RPMI7951 (cell line): ENCODE results near the gene DOCK9. TPM values are rescaled to one million over a fixed set of nuclear protein-coding genes. Genes with fewer than 3 reads are reported as not detected.
A peak's percentile ranks its signal among the peaks of the same experiment; 100 is the strongest.
"Not testable (repeated sequence)": the region's sequence is repeated elsewhere in the genome, so short reads cannot be mapped to it uniquely, and the experiment has no call there.

Experiments
- DNase-seq: peaks from one replicate; pipeline ENCODE4 v3.0.0-alpha.2; 2012; ENCODE audit warnings: low read depth
- total RNA-seq: library from RNA; depleted of rRNA; stranded (reverse); fragments of >200 nt; shearing (Covaris generic); gene quantifications from 2 replicates; pipeline ENCODE4 v1.2.3, GENCODE V29; 2014

The DOCK9 gene
- total RNA-seq, 1 experiment from 2014 or later, result 36.9 TPM

DNA sequence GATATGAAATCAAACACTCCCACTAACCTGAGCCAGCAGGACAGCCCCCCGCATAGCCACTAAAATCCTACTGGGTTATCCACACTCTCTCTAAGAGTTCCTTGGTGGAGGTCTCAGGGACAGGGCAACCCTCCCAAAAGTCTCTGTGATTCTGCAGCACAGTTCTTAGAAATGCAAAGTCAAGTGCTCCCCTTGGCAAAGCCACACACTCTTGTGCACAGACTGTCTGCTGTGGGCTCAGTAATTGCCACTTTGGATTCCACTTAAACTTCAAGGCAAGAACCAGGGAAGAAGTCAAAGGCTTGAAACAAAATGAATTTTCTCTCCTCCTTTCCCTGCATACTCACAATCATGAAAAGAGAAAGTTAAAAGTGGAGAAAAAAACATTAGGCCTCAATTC lies 61.5 kb downstream of the DOCK9 start:
- DNase-seq, result no peak

DNA sequence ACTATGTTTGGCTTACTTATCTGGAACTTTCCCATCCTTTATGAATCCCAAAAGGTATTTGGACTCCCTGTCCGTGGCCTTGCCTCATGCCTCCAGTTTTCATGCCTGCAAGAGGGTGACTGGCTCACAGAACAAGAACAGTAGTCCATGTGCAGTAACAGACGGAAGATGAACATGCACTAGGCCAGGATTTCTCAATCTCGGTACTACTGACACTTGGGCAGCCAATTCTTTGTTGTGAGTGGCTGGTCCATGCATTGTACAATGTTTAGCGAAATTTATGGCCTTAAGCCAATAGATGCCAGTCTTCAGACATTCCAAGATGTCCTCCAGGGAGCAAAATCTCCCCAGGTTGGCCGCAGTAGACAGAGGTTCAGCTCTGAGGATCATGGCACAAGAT lies 61.9 kb downstream of the DOCK9 start:
- DNase-seq, result no peak

DNA sequence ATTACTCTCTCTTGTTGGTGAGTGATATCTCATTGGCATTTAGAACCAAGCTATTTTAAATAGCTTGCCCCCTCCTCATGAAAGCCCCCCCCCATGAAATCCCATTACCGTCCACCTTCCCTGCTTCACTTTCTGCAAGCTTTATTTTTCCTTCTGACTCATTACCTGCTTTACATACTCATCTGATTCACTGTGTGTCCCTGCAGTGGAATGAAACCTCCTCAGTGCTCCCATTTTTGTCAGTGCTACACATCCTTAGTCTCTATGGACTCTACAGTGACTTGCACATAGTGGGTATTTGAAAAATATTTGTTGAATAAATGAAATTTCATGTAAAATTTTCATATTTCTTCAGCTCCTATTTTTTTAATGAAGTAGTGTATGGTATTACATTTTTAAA lies 62.3 kb downstream of the DOCK9 start:
- DNase-seq, result no peak

DNA sequence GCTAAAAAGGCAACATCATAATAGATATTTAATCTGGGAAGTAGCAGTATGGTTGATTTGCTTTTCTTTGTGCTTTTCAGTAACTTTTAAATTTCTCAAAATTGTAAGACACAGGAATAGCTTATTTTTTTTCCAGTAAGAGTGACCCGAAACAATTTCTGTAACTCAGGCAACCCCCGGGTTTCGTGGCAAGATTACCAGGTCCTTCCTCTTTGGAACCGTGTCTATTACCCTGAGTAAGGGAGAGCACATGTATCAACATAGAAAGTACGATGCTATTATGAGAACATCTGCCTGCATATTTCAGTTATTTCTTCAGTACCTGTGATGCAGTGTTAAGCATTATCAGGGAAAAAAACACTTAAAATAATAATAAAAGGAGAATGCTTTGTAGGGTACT lies 64.1 kb downstream of the DOCK9 start:
- no peak for DNase-seq

DNA sequence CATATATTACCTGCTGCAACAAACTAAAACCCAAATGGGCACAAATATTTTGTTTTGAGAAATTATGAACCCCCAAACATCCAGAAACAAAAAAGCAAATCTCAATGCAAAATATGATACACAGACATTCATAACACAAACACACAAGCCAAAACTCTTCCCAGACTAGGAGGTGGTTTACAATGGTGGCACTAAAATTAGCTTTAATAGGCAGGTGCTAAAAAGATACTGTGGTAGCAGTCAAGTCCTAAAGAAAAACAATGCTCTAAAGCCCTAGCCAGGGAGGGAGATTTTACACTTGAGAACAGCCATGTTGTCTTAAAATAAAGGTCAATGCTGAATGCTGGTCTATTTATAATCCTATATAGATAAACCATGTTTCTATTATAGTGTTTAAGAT lies 65.0 kb downstream of the DOCK9 start:
- no peak for DNase-seq

DNA sequence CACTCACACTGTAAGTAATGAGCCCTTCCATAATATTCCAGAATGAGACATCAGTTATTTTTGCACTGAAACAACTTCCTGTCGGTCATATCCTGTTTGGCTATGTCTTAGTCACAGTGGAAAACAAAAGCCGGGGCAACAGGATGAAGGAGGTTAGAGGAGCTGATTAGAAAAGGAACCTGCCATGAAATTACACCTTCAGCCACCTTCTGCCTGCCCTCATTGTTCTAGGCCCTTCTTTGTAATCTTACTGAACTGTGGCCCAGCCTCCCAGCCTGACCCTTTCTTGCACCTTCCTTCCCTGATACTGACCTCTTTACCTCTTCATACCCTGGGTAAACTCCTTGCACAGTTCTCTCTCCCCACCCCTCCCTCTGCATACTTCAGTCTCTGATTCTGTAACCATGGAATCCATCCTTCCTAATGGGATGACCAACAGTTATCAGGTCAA lies 67.3 kb downstream of the DOCK9 start:
- peak; percentile 71 for DNase-seq

DNA sequence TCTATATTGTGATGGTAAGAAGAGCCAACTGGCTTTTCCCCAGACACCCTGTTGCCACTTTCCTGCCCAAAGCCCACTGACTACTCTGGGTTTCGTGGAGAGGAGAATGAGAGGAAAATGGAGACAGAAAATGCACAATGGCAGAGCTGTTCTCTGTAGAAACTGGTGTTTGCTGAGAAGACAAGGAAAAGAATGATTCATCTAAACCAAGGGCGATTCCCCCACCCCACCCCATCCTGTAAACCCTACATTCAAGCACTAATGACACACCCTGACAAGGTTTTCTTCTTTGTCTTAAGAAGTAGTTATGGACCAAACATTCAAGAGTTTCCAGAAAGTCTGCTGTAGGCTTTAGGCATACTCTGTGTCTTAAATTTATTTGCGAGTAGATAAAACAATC lies 68.8 kb downstream of the DOCK9 start:
- DNase-seq, result peak; percentile 49

DNA sequence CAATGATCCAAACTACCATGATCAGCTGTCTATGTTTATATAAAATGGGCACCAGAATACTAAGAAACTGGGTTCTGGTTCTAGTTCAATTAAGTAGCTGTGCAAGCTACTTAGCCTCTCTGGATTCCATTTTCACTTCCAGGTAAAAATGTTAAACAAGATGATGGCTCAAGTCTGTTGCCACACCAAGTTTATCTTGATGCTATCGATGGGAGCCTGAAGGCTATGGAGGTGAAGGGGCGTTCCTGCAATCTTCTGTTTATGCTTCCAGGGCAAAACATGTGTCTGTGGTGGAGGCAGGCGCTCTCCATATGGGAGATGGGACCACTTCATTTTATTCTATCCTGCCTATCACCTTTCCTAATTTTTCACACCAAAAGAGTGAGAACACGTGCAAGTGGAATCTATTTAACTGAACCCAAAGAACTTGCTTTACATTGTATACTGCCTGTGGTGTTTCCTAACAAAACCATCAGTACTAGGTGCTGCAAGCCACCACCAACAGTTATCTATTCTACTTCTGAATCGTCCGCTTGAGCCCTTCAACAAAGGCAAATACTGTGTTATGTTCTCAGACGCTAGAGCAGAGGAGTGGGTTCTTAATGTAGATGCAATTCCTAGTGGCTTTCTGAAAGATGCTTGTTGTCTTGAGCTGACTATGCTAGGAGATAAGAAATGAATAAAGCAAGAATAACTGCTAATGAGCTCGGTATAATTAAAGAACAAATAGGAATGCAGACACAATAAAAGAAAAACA lies 70.9 kb downstream of the DOCK9 start:
- no peak for DNase-seq

DNA sequence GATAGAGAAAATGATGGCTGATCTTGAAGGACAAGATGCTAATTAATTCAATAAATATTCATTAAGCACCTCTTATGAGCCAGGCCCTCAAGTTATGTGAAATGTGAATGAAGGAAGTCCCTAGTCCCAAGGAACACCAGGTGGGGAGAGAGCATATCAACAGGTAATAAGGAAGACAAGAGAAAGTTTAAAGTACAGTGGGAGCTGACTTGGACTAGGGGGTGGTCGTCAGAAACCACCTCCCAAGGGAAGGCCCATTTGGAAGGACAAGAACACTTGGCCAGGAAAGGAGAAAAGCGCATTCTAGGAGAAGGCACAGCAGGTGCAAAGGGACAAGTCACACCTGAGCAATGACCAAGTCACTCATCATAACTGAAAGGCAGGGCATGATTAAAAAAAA lies 72.7 kb downstream of the DOCK9 start:
- DNase-seq, result no peak

DNA sequence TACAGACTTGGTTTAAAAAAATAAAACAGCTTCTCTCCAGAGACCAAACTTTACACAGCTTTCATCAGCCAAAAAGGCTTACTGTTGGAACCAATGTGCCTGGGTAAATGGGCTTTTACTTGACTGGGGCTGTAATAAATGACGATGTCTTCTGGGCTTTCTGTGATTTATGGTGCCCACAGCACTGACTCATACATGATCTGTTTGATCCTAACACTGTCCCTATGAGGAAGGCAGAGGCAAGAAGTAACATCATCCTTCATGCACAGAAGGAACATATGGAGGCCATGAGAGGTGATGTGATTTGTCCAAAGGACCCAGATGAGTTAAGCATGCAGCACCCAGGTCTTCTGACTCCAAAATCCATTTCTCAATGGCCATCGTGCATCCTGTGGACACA lies 77.4 kb downstream of the DOCK9 start:
- peak; percentile 54 for DNase-seq

DNA sequence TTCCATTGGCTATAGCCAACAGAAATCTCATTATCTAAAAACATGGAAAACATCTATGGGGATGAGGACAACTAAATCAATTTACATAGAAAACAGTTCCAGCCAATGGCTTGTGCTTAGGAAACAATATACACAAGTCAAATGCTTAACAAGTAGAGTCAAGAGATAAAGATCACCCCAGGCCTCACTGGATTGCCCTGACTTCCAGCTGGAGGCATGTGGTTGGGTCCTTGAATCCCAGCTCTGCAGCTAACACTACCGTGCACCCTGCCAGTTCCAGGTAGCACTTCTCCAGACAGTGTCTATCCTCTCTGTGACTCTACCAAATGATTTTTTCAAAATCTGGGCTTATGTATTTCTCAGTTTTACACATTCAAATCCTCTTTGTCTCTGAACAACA lies 80.2 kb downstream of the DOCK9 start:
- no peak for DNase-seq

DNA sequence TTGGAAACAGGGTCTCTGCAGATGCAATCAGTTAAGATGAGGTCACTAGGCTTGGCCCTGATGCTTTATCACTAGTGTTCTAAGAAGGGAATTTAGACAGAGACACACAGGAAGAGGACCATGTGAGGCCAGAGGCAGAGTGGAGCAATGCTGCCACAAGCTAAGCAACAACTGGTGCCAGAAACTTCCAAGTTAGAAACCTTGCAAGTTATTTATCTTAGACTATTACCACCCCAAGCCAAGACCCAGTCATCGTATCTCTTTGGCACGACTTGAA lies 81.1 kb downstream of the DOCK9 start:
- DNase-seq, result no peak

DNA sequence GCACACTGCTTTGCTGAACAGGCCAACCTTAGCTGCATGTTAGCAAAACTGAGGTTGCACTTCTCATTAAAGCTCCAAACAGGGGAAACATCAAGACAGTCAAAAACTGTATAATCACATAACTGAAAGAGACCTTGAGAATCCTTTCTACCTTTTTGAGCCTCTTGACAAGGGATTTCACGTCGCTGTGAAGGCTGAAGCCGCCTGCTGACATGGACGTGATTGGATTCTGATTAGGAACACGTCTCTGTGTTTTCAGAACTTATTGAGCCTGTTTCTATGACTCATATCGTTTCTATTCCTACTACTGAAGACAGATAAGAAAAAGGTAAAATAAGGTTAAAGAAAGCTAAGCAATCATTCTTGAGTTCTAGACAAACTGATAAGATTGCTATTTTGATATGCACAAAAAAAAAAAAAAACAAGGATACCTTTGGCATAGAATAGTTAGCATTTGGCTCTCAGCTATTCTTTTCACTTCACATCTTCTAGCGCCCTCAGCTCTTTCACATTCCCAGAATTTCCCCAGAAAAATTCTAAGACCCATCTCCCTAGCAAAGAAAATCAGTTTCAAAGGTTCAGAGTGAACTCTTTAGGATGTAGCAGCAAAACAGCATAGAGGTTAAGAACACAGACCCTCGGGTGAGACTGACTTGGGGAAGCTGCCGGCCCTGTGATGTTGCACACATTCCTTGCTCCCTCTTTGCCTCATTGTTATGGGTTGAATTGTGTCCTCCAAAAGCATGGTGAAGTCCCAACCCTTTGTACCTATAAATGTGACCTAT lies 81.6 kb downstream of the DOCK9 start:
- DNase-seq, result no peak

DNA sequence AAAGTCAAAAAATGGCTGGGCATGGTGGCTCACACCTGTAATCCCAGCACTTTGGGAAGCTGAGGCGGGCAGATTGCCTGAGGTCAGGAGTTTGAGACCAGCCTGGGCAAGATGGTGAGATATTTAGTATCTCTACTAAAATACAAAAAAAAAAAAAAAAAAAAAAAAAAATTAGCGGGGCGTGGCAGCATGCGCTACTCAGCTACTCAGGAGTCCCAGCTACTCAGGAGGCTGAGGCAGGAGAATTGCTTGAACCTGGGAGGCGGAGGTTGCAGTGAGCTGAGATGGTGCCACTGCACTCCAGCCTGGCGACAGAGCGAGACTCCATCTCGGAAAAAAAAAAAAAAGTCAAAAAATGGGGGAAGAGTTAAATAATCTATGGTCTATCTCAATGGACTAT lies 83.0 kb downstream of the DOCK9 start:
- DNase-seq, result not testable (repeated sequence)

DNA sequence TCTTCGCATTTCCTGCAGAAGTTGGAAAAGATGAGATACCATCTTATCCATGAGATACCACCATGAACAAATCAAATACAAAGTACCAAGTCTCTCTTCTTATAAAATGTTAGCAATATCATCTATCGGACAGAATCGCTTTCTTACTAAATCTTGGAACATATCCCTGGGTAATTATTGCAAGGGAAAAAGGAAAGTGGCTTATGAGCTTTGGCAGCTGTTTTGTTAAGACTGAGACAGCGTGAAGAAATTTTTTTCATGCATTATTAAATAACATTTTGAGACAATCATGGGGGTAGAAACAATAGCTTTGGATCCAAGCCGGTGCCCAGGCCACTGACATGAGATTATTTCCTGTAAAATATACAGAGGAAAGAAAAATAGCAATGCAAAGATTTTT lies 84.5 kb downstream of the DOCK9 start:
- DNase-seq, result no peak

DNA sequence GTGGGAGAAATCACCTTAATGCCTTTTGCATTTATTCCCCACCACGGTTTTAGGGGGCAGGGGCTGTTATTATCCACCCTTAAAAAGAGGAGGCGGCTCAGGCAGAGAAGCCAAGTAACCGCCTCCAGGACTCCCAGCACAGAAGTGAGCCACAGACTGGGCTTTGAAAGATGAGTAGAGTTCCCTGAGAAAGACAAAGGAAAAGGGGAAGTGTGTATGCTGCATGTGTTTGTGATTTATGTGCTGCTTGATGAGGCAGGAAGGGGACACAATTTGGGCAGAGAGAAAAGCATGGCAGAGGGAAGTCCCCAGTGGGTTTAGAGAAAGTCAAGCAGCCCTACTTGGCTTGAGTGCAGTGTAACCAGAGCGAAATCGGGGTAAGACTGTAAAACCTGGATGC lies 85.0 kb downstream of the DOCK9 start:
- DNase-seq, result no peak

DNA sequence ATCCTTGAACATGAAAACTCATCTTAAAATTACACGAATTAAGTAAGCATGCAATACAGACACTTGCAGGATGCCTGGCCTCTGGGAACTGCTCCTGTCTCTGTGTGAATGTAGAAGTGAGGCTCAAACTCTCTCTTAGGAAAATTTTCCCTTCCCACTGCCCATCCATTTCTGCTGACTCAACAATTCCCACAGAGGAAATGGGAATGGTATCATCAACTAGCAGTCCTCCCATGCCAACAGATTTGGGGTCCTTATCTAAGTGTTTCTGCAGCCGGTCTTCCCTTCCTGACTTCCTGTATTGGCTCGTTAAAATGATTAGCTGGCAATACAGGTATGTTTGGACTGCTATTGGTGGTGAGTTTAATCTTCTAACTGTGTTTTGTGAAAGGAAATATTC lies 85.8 kb downstream of the DOCK9 start:
- DNase-seq, result no peak

DNA sequence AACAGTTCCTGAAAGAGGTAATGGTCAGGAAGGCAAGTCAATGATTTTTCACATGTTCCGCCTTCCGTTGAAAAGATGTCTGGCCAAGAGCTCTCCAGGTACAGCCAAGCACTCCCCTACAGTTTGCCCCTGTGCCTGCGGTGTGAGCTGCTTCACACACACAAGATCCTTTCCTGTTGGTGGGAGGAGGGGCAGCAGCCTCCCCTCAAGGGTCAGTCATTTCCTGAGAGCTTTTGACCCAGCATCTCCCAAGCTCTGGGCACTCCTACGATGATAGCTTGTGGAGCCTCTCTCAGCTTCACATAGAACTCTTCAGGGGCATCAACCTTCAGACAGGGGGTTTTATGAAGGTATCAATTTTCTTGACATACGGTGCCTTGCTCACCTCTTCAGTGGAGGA lies 86.9 kb downstream of the DOCK9 start:
- no peak for DNase-seq

DNA sequence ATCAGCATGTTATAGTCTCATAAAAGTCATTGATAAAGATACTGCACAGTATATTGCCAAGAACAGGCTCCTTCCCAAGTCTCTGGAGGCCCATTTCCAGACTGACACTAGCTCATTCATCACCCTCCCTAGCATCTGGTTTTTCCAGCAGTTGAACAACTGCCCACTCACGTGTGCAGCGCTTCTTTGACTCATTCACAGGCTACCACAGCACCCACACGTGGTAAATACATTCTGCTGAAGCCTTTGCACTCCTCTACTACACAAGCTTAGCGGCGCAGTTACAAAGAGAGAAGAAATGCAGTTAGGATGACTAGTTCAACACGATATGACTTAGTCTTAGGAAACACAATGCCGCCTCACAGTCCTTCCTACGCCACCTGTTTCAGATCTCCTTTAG lies 87.7 kb downstream of the DOCK9 start:
- DNase-seq, result peak; percentile 94

DNA sequence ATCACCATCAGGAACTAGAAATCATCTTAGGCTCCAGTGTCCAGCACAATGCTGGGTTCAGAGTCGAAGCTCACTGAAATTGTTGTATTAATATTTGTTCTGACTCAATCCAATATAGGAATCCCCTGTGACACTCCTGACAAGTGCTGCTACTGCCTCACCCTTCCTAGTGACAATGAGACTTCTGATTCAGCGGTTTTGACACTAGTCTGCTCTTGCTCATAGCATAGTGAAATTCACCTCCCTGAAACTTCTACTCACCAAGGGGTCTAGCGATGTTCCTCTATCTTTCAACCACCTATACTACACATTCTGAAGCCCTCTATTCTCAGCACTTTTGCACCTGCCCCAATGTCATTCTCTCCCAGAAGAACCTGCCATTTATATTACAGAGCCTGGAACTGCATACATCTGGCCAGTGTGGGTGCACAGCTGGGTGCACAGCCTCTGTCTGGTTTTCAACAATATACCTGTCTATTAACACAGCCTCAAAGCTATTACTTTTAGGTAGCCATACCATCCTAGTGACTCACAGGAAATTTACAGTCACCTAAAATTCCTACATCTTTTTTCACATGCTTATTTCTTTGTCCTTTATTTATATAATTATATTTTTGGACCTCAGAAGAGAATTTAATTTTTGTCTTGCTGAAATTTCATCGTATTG lies 88.3 kb downstream of the DOCK9 start:
- no peak for DNase-seq

DNA sequence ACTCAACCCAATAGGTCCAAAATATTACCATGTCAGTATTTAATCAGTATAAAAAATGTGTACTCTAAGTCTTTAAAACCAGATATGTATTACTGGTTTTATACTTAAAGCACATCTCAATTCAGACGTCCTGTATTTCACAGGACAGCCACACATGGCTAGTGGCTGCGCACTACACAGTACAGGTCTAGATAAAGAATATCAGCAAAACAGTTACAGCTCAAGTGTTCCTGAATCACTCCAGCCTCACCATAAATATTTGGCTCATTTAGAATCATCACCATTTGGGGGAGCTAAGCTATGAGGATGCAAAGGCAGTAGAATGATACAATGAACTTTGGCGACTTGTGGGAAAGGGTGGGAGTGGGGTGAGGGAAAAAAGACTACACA lies 89.0 kb downstream of the DOCK9 start:
- DNase-seq, result no peak

DNA sequence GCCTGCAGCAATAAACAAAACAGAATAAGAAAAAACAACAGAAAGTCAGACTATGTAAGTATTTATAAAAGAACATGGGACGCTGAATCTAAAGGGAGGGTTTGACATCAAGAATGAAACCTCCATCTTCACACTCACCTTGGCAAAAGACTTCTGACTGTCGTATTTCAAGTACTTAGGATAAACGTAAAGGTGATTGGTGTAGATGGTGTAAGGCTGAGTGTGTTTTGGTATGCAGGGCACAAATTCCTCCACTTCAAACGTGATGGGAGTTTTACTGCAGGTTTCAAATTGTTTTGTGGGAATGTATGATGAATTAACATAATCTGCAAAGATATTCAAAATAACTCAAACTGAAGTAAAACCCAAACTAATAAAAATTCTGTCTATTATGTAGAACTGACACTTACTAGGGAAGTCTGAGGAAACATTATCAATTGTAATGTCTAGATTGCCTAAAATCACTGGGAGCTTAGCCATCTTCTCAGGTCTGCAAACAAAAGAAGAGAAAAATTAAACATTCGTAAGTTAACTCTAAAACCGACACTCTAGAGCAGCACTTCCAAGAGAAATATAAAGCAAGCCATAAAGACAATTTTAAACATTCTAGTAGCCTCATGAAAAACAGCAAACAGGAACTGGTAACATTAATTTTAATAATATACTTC lies 89.5 kb downstream of the DOCK9 start:
- DNase-seq, result no peak
